Pulmonary artery endothelial cell (primary cell): ENCODE results near the gene CX3CR1. TPM values are rescaled to one million over a fixed set of nuclear protein-coding genes. Genes with fewer than 3 reads are reported as not detected.

Experiments used
- DNase-seq: peaks from one replicate; pipeline ENCODE4 v3.0.0-alpha.2; 2011; ENCODE audit warnings: low read depth, low spot score
- total RNA-seq: library from RNA; depleted of rRNA; stranded (reverse); fragments of >200 nt; gene quantifications from 2 replicates; pipeline ENCODE4 v1.2.3, GENCODE V29; 2014

CX3CR1 gene
- total RNA-seq, 1 donor from 2014 or later: not detected

DNA sequence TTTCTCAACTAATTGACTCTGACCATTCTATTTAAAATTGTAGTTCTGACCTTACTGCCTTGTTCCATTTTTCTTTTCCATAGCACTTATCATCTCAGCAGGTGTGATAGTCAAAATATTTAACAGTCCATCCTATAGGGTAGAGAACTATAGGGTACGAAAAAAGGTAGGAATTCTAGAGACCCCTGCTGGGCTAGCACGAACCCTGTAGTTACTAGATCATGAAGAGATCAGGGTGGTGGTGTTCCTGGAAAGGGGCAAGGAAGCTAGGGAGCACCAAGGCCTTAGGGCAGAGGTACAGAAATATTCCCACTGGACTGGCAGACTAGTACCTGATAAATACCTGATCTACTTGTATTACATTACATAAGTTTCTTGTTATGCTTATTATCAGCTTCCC is 55.5 kb downstream of the CX3CR1 start:
- DNase-seq: no peak

- no peak for DNase-seq
Measured at GRCh38 chr3:39222939-39223338, 56.9 kb downstream of the CX3CR1 start.

GRCh38 chr3:39222462-39222861 is 57.4 kb downstream of the CX3CR1 start:
- no peak for DNase-seq

DNA sequence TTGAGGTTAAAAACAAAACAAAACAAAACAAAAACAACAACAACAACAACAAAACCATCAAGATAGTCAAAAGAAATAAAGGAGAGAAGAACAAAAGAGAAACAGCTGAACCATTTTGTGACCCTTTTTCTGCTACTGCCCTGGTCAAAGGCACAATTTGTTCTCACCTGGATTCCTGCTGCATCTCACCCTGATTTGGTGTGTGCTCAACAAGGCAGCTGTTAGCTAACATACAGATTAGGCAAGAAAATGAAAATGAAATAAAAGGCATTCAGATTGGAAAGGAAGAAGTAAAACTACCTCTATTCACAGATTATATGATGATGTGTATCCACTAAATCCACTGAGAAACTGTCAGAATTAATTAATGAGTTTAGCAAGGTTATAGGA is 58.7 kb downstream of the CX3CR1 start:
- DNase-seq: no peak

- no peak for DNase-seq
Measured at GRCh38 chr3:39220407-39221140, 59.3 kb downstream of the CX3CR1 start.

- DNase-seq: no peak
Measured at GRCh38 chr3:39219702-39220101, 60.1 kb downstream of the CX3CR1 start.

GRCh38 chr3:39216176-39216790 is 63.6 kb downstream of the CX3CR1 start:
- DNase-seq: no peak

DNA sequence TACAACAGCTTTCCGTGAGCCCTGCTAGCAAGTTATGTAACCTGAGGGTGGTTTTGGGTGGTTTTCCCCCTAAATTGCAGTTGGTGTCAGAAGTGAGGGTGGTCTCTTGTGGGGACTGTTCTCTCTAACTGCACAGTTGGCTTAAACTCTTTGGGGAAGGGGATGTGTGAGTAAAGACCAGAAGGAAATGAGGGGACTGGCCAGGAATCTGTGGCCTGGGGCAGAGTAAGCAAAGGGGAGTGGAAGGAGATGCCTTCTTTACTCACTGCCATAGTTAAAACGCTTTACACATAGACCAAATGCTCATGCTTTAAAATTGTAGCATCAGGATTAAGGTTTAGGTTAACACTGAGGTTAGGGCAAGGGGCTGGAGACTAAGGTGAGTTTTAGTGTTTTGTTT is 66.2 kb downstream of the CX3CR1 start:
- no peak for DNase-seq

Other genes starting within 250 kb of the CX3CR1 start
- 0.07 TPM in 1 of 2 replicates, not detected in the other for gene SCN11A, start 228.1 kb downstream of the CX3CR1 start, total RNA-seq
- 29.1 and 36.3 TPM in 2 replicates for gene WDR48, start 228.0 kb downstream of the CX3CR1 start, total RNA-seq
- gene GORASP1, start 172.4 kb downstream of the CX3CR1 start, total RNA-seq: 39.0 and 44.8 TPM in 2 replicates
- gene TTC21A, start 172.4 kb downstream of the CX3CR1 start, total RNA-seq: 0.86 and 0.99 TPM in 2 replicates
- gene CSRNP1, start 126.4 kb downstream of the CX3CR1 start, total RNA-seq: 18.7 and 22.2 TPM in 2 replicates
- gene XIRP1, start 87.4 kb downstream of the CX3CR1 start, total RNA-seq: not detected in 2 replicates
- not detected in 2 replicates for gene CCR8, start 49.7 kb upstream of the CX3CR1 start, total RNA-seq
- 15.8 and 17.0 TPM in 2 replicates for gene SLC25A38, start 103.3 kb upstream of the CX3CR1 start, total RNA-seq
- gene RPSA, start 126.7 kb upstream of the CX3CR1 start, total RNA-seq: 1,160 and 1,412 TPM in 2 replicates
- 0.07 and 0.95 TPM in 2 replicates for gene MOBP, start 187.6 kb upstream of the CX3CR1 start, total RNA-seq